ENCODE measurements around the gene RTL10.

RTL10 gene

DNA sequence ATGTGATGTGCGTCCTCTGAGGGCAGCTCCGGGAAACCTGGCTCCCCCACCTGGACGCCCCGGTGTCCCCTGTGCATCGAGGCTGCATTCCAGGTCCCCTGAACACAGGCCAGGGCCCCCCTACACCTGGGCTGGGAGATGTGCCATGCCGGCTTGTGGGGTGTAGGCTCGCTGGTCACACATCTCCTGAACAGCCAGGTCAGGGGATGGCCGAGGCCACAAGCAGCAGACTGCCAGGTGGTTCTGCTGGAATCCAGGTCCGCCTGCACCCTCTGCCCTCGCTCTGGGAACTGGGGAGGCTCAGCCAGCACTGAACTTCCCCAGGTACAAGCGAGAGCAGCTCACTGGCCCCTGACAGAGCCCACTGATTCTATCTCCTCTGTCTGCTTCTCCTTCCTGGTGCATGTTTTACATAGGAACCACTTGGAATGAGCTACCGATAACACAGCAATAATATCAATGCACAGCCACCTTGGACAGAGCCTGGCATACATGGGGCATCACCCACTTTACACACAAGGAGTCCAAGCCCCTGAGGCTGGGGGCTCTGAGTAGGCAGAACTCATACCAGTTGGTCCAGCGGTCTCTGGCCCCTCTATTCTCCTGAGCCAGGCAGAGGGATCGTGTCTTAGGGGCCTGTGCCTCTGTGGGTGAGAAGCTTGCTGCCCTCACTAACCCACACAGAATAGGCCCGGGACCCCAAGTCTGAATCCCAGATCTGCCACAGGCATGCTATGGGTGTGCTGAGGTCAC is 47.3 kb downstream of the RTL10 start:
- DNase-seq, result no peak

- peak; percentile 78 for DNase-seq
Observed at GRCh38 chr22:19806213-19807160, 48.2 kb downstream of the RTL10 start.

- no peak for DNase-seq
Observed at GRCh38 chr22:19805821-19806212, 48.9 kb downstream of the RTL10 start.

Measured in NCI-H2171 treated with DMSO at 0.1 percent for 48 hours (cell line).